T47D (cell line): Measurements from ENCODE around the gene SIRT2.
A peak's percentile ranks its signal among the peaks of the same experiment; 100 is the strongest.
"Not testable (repeated sequence)": the region's sequence is repeated elsewhere in the genome, so short reads cannot be mapped to it uniquely, and the experiment has no call there.

Source experiments
- DNase-seq, 2 experiments: peaks; one replicate each; pipeline versions ENCODE4 v3.0.0 to v3.0.0-alpha.2; 2011 to 2012; ENCODE audit warnings: low read depth in 1 of 2, low spot score in 1 of 2
- JUND ChIP-seq: IDR thresholded peaks from 2 replicates; pipeline ENCODE4 v1.6.1; 2012; ENCODE audit warnings: low read depth
- in situ Hi-C: cut with HindIII; loops from 2 replicates; pipeline ENCODE4 v1.10.0; 2016; ENCODE audit warnings: low sequenced_read_pairs, low pct_unique_long_range_greater_than_20kb

Gene SIRT2

GRCh38 chr19:38868551-38868950, 30.9 kb downstream of the SIRT2 start:
- TF ChIP-seq JUND = no peak
- DNase-seq = no peak
- in situ Hi-C loops = no loop called here

GRCh38 chr19:38867171-38867780, 32.1 kb downstream of the SIRT2 start:
- in situ Hi-C loops = no loop called here
- TF ChIP-seq JUND = no peak
- no peak for DNase-seq

- in situ Hi-C loops = no loop called here
- no peak for TF ChIP-seq JUND
- peak in 1 of 2 experiments; percentile 83 for DNase-seq
These were observed 36.9 kb downstream of the SIRT2 start for GRCh38 chr19:38862321-38863059.

DNA sequence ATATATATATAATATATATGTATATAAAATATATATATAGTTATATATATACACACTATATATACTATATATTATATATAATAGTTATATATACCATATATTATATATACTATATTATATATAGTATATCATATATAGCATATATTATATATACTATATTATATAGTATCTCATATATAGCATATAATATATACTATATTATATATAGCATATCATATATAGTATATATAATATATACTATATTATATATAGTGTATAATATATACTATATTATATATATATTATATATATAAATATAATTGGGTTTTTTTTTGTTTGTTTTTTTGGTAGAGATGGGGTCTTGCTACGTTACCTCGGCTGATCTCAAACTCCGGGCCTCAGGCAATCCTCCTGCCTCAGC, 38.0 kb downstream of the SIRT2 start:
- in situ Hi-C loops = no loop called here
- DNase-seq = no peak
- no peak for TF ChIP-seq JUND

DNA sequence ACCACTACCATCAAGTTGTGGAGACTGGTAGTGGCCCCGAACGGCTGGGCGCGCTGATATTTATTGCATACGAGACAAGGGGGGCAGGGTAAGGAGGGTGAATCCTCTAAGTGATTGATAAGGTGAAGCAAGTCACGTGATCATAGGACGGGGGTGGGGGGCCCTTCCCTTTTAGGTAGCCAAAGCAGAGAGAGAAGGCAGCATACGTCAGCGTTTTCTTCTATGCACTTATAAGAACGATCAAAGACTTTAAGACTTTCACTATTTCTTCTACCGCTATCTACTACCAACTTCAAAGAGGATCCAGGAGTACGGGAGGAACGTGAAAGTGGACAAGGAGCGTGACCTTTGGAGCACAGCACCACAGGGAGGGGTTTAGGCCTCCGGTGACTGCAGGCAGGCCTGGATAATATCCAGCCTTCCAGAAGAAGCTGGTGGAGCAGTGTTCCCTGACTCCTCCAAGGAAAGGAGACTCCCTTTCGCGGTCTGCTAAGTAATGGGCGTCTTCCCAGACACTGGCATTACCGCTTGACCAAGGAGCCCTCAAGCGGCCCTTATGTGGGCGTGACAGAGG, 39.7 kb downstream of the SIRT2 start:
- in situ Hi-C loops, DNase-seq: not testable (repeated sequence)

DNA sequence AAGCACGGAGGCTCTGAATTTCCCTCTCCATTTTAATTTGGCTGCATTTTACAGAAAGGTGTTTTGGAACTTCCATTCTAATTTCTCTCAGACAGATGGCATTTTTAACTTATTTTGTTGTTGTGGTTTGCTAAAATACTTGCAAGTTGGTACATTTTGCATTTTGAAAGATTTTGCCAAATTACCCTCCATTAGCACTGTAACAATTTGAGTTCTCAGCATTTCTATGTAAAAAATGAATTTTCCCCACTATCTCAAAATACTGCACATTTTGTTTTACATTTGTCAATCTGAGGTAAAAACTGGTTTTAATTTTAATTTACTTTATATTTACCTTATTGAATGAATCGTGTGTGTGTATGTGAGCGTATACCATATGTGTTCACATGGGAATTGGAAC, 42.6 kb downstream of the SIRT2 start:
- in situ Hi-C loops = no loop called here

GRCh38 chr19:38855751-38856150, 43.7 kb downstream of the SIRT2 start:
- in situ Hi-C loops, DNase-seq: not testable (repeated sequence)

More for the DNA sequence above, 42.6 kb downstream of the SIRT2 start:
- TF ChIP-seq JUND = no peak
- no peak for DNase-seq

- in situ Hi-C loops, DNase-seq: not testable (repeated sequence)
These were observed 44.5 kb downstream of the SIRT2 start for GRCh38 chr19:38854961-38855360.

DNA sequence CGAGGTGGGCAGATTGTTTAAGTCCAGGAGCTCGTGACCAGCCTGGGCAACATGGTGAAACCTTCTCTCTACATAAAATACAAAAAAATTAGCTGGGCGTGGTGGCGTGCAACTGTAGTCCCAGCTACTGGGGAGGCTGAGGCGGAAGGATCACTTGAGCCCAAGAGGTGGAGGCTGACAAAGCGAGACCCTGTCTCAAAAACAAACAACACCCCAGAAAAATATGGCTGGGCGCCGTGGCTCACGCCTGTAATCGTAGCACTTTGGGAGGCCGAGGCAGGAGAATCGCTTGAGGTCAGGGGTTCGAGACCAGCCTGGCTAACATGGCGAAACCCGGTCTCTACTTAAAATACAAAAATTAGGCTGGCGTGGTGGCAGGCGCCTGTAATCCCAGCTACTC, 46.2 kb downstream of the SIRT2 start:
- in situ Hi-C loops = no loop called here
- no peak for TF ChIP-seq JUND
- DNase-seq = no peak

DNA sequence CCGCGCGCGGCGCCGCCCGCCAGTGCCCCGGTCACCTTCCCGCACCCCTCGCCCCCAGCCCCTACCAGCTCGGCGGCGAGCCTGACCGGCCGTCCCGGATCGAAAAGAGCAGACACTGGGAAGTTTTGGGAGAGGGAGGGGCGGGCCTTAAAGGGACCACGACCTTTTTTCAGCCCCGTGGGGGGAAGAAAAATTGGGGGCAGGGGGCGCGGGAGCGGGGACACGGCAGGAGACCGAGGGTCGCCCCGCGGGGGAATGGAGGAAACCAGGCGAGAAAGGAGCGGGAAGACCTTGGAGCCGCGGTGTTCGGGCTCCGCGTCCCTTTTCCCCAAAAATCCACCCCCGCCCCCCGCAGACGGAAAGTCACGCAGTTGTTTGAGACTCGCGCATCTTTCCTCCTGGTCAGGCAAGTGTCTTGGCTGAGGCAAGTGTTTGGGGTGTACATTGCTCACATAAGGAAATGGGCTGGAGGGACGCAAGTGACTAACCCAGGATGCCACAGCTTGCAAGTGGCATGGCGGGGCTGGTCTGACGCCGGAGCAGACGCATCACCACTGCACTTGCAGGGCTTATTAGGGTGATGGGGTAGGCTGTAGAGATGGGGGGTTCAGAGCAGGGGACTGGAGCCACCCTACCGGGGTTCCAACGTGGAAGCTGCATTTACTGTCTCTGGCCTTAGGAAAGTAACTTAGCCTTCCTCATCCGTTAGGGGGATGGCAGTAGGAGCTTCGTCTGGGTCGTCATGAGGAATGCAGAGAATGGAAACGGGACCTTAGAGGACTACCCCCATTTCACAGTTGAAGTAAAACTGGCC, 47.0 kb downstream of the SIRT2 start:
- in situ Hi-C loops = no loop called here
- no peak for TF ChIP-seq JUND
- DNase-seq = peak in 1 of 2 experiments; percentile 82

GRCh38 chr19:38851622-38852230, 47.7 kb downstream of the SIRT2 start:
- no peak for TF ChIP-seq JUND
- in situ Hi-C loops = no loop called here
- DNase-seq = peak in 1 of 2 experiments; percentile 94

DNA sequence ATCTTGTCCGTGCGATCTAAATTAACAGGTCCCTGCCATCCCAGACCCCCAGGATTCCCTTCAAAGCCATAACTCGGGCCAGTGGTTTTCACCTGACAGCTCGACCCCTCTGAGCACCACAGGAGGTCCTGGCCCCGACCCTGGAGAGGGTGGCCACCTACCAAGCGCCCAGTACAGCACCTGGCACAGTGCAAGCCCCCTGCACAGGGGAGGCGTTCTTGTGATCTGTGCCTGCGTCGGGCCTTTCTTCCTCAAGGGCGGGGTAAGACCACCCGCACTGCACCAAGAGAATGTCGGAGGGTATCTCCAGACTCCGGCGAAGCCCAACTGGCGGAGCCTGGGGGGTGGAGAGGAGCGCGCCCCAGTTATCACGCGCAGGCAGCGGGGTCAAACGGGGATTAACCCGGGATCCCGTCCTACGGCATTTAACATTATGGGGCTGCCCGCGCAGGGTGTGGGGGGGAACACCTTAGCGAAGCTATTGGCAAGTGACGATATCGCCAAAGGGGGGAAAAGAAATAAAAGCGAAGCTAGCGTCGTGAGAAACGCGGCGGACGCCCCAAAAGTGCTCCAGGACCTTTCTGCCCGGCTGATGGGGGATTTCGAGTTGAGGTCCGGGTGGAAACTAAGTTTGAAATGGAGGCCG, 48.3 kb downstream of the SIRT2 start:
- TF ChIP-seq JUND = no peak
- in situ Hi-C loops = no loop called here
- DNase-seq = no peak
